SKM-1 (cell line): Measurements from ENCODE around the gene SLC22A8.
A peak's percentile ranks its signal among the peaks of the same experiment; 100 is the strongest.
"Not testable (repeated sequence)": the region's sequence is repeated elsewhere in the genome, so short reads cannot be mapped to it uniquely, and the experiment has no call there.

ENCODE experiments used
- DNase-seq: peaks from one replicate; lab custom pipeline; 2025; ENCODE audit not compliant: unreplicated experiment; lab: John Stamatoyannopoulos, UW

Gene SLC22A8

GRCh38 chr11:63015521-63016215, at the start of gene SLC22A8:
Gene SLC22A8, minus strand, starts transcription at chr11:63015841. Its CDS starts 883 bp downstream, at chr11:63014958.
- no peak for DNase-seq

GRCh38 chr11:63046203-63046602, 30.6 kb upstream of the SLC22A8 start:
- not testable (repeated sequence) for DNase-seq

- DNase-seq = no peak
Observed at GRCh38 chr11:63042596-63042995, 27.0 kb upstream of the SLC22A8 start.

GRCh38 chr11:63032457-63032856, 16.8 kb upstream of the SLC22A8 start:
- DNase-seq = no peak

- DNase-seq = peak; percentile 77
Observed at GRCh38 chr11:63023841-63024648, 8.4 kb upstream of the SLC22A8 start.

- no peak for DNase-seq
Observed at GRCh38 chr11:63023222-63023814, 7.7 kb upstream of the SLC22A8 start.

- DNase-seq = no peak
Observed at GRCh38 chr11:63022441-63022840, 6.8 kb upstream of the SLC22A8 start.

GRCh38 chr11:63020671-63021291, 5.1 kb upstream of the SLC22A8 start:
- no peak for DNase-seq

- no peak for DNase-seq
Observed at GRCh38 chr11:63019506-63019905, 3.9 kb upstream of the SLC22A8 start.

GRCh38 chr11:63017306-63017974, 1.8 kb upstream of the SLC22A8 start:
- DNase-seq = no peak

- DNase-seq = no peak
Observed at GRCh38 chr11:63014408-63015055, 1.1 kb downstream of the SLC22A8 start.

- DNase-seq = no peak
Observed at GRCh38 chr11:63012839-63013238, 2.8 kb downstream of the SLC22A8 start.

GRCh38 chr11:63012430-63012829, 3.2 kb downstream of the SLC22A8 start:
- DNase-seq = no peak

GRCh38 chr11:63010934-63011439, 4.7 kb downstream of the SLC22A8 start:
- no peak for DNase-seq

- no peak for DNase-seq
Observed at GRCh38 chr11:63007920-63008319, 7.7 kb downstream of the SLC22A8 start.

- DNase-seq = no peak
Observed at GRCh38 chr11:63001456-63001855, 14.2 kb downstream of the SLC22A8 start.

- no peak for DNase-seq
Observed at GRCh38 chr11:62999649-63000048, 16.0 kb downstream of the SLC22A8 start.

GRCh38 chr11:62999156-62999555, 16.5 kb downstream of the SLC22A8 start:
- no peak for DNase-seq

- DNase-seq = no peak
Observed at GRCh38 chr11:62996271-62996670, 19.4 kb downstream of the SLC22A8 start.

GRCh38 chr11:62994775-62995174, 20.9 kb downstream of the SLC22A8 start:
- DNase-seq = no peak
